Chondrocyte (in vitro differentiated cells): ENCODE measurements around the gene LIX1. TPM values are rescaled to one million over a fixed set of nuclear protein-coding genes. Genes with fewer than 3 reads are reported as not detected.
A peak's percentile ranks its signal among the peaks of the same experiment; 100 is the strongest.
"Not testable (repeated sequence)": the region's sequence is repeated elsewhere in the genome, so short reads cannot be mapped to it uniquely, and the experiment has no call there.

Experiments used
- DNase-seq: peaks from one replicate; pipeline ENCODE4 v3.0.0; 2021; ENCODE audit warnings: mixed read lengths, low spot score
- H3K27ac Mint-ChIP-seq: one replicate; pipeline ENCODE4 v1.8.0; 2021; ENCODE audit warnings: mild to moderate bottlenecking, moderate library complexity, mixed read lengths; ENCODE audit not compliant: unreplicated experiment
- H3K27me3 Mint-ChIP-seq: 2 replicates; pipeline ENCODE4 v1.8.0; 2021; ENCODE audit warnings: low read depth, mixed read lengths
- H3K36me3 Mint-ChIP-seq: 2 replicates; pipeline ENCODE4 v1.8.0; 2021; ENCODE audit warnings: low read depth, mixed read lengths
- H3K4me1 Mint-ChIP-seq: 2 replicates; pipeline ENCODE4 v1.8.0; 2021; ENCODE audit warnings: low read depth, mild to moderate bottlenecking, mixed read lengths
- H3K4me3 Mint-ChIP-seq: one replicate; pipeline ENCODE4 v1.8.0; 2021; ENCODE audit warnings: mild to moderate bottlenecking, moderate library complexity, mixed read lengths; ENCODE audit not compliant: unreplicated experiment
- H3K9me3 Mint-ChIP-seq: 2 replicates; pipeline ENCODE4 v1.8.0; 2021; ENCODE audit warnings: low read depth, mixed read lengths
- CTCF ChIP-seq: fragments of 200-600 bp; sonication (generic); IDR thresholded peaks from 2 replicates; pipeline ENCODE4 v1.5.0; 2021; ENCODE audit warnings: antibody characterized with exemption, mild to moderate bottlenecking, moderate library complexity
- long read RNA-seq: library from polyadenylated mRNA; stranded (forward); transcript quantifications from one replicate; pipeline ENCODE4 v2.0.0, GENCODE V29; 2021
- total RNA-seq: library from RNA; stranded (reverse); gene quantifications from 3 replicates; pipeline ENCODE4 v1.2.1, GENCODE V29; 2021

LIX1 gene
- 0.12 to 0.20 TPM in 2 of 3 replicates, not detected in the other for total RNA-seq
- long read RNA-seq, result 0 reads

GRCh38 chr5:97142521-97143254 is at the start of gene LIX1:
Gene LIX1, minus strand, starts transcription at chr5:97142611. Its CDS starts 35 bp downstream, at chr5:97142576.
- H3K9me3 Mint-ChIP-seq, result no peaks in the 10 kb centered on the region
- peak; percentile 89 for TF ChIP-seq CTCF
- peaks cover 11% of the 10 kb centered on the region for H3K4me1 Mint-ChIP-seq
- peaks cover 6% of the 10 kb centered on the region for H3K27me3 Mint-ChIP-seq
- DNase-seq, result no peak
- no peaks in the 10 kb centered on the region for H3K36me3 Mint-ChIP-seq
- no peak within 1 kb of the TSS for H3K27ac Mint-ChIP-seq
- H3K4me3 Mint-ChIP-seq, result no peak within 1 kb of the TSS

- peaks cover 3% of the 10 kb centered on the region for H3K36me3 Mint-ChIP-seq
- no peak overlapping the region for H3K4me3 Mint-ChIP-seq
- no peak for DNase-seq
- H3K9me3 Mint-ChIP-seq, result peaks cover 22% of the 10 kb centered on the region
- no peak for TF ChIP-seq CTCF
- H3K27me3 Mint-ChIP-seq, result no peaks in the 10 kb centered on the region
- peak overlapping the region; percentile 10 for H3K27ac Mint-ChIP-seq
- peaks cover 32% of the 10 kb centered on the region for H3K4me1 Mint-ChIP-seq
These were observed 49.5 kb upstream of the LIX1 start for GRCh38 chr5:97191893-97192292.

GRCh38 chr5:97189523-97189922 is 47.1 kb upstream of the LIX1 start:
- not testable (repeated sequence) for H3K36me3 Mint-ChIP-seq, DNase-seq, H3K27me3 Mint-ChIP-seq, H3K27ac Mint-ChIP-seq, H3K4me3 Mint-ChIP-seq
- H3K4me1 Mint-ChIP-seq, result peaks cover 27% of the 10 kb centered on the region
- peaks cover 23% of the 10 kb centered on the region for H3K9me3 Mint-ChIP-seq

GRCh38 chr5:97183930-97184213 is 41.5 kb upstream of the LIX1 start:
- Mint-ChIP-seq H3K4me3 (peak overlapping the region; percentile 93), H3K36me3 (peaks cover 11% of the 10 kb centered on the region), H3K27me3 (no peaks in the 10 kb centered on the region), H3K27ac (peak overlapping the region; percentile 99), H3K4me1 (peaks cover 35% of the 10 kb centered on the region), H3K9me3 (peaks cover 8% of the 10 kb centered on the region)
- no peak for DNase-seq
- TF ChIP-seq CTCF, result no peak

- H3K4me3 Mint-ChIP-seq, result peak within 1 kb of the TSS; percentile 93
- H3K9me3 Mint-ChIP-seq, result peaks cover 7% of the 10 kb centered on the region
- peaks cover 35% of the 10 kb centered on the region for H3K4me1 Mint-ChIP-seq
- peak; percentile 95 for DNase-seq
- peaks cover 14% of the 10 kb centered on the region for H3K36me3 Mint-ChIP-seq
- peak; percentile 9 for TF ChIP-seq CTCF
- peak within 1 kb of the TSS; percentile 99 for H3K27ac Mint-ChIP-seq
- no peaks in the 10 kb centered on the region for H3K27me3 Mint-ChIP-seq
These were observed 40.9 kb upstream of the LIX1 start, which contains the start of gene RIOK2 for GRCh38 chr5:97183100-97183929. Gene RIOK2, minus strand, starts transcription at chr5:97183247. Its CDS starts 56 bp downstream, at chr5:97183191.
